ENCODE measurements around the gene EGR1. TPM values are rescaled to one million over a fixed set of nuclear protein-coding genes. Genes with fewer than 3 reads are reported as not detected.

Gene EGR1
- polyA plus RNA-seq, 1 donor from 2014 or later = 15.6 TPM

DNA sequence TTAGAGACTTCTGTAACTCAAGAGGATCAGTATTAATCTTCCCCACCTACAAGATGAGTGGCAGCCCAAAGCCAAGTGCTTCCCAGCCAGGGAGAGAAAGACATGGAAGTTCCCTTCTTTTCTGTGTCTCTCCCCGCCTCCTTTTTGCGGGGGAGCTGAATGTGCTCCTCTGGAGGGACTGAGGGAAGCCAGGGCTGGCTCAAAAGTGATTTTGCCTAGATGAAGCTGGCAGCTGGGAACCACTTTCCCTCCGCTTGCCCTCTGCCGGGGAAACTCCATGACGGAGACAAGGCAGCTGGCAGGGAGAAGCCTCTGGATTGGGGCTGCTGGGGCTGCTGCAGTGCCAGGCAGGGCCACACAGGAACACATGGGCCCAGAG, 24.4 kb downstream of the EGR1 start:
- no peaks in the 10 kb centered on the region for H3K9me3 ChIP-seq (ENCODE audit: low read length)
- no peaks in the 10 kb centered on the region for H3F3A ChIP-seq (ENCODE audit: insufficient read depth, low read length, poor library complexity, severe bottlenecking)
- H3K9me2 ChIP-seq (ENCODE audit: insufficient read depth, low read length) = no peaks in the 10 kb centered on the region
- H3K27me3 ChIP-seq (ENCODE audit: insufficient read depth, low read depth, low read length) = no peaks in the 10 kb centered on the region
- no peaks in the 10 kb centered on the region for H4K20me1 ChIP-seq (ENCODE audit: insufficient read depth)
- H2AFZ ChIP-seq (ENCODE audit: low read depth, low read length) = no peak overlapping the region
- no peak for TF ChIP-seq TAF1 (IDR thresholded peaks at IDR 0.05; ENCODE audit: low read depth)
- TF ChIP-seq, protein P1, sequence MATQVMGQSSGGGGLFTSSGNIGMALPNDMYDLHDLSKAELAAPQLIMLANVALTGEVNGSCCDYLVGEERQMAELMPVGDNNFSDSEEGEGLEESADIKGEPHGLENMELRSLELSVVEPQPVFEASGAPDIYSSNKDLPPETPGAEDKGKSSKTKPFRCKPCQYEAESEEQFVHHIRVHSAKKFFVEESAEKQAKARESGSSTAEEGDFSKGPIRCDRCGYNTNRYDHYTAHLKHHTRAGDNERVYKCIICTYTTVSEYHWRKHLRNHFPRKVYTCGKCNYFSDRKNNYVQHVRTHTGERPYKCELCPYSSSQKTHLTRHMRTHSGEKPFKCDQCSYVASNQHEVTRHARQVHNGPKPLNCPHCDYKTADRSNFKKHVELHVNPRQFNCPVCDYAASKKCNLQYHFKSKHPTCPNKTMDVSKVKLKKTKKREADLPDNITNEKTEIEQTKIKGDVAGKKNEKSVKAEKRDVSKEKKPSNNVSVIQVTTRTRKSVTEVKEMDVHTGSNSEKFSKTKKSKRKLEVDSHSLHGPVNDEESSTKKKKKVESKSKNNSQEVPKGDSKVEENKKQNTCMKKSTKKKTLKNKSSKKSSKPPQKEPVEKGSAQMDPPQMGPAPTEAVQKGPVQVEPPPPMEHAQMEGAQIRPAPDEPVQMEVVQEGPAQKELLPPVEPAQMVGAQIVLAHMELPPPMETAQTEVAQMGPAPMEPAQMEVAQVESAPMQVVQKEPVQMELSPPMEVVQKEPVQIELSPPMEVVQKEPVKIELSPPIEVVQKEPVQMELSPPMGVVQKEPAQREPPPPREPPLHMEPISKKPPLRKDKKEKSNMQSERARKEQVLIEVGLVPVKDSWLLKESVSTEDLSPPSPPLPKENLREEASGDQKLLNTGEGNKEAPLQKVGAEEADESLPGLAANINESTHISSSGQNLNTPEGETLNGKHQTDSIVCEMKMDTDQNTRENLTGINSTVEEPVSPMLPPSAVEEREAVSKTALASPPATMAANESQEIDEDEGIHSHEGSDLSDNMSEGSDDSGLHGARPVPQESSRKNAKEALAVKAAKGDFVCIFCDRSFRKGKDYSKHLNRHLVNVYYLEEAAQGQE (IDR thresholded peaks at IDR 0.05; ENCODE audit: borderline replicate concordance) = no peak
- no peak for TF ChIP-seq RAD21 (conservative IDR thresholded peaks at IDR 0.05)
- no peak for TF ChIP-seq EZH2 (IDR thresholded peaks at IDR 0.05; ENCODE audit: borderline replicate concordance, insufficient read depth, low read length, poor library complexity, severe bottlenecking)
- TF ChIP-seq SMC3 (conservative IDR thresholded peaks at IDR 0.05; ENCODE audit: poor library complexity) = no peak
- no peak for TF ChIP-seq MXI1 (conservative IDR thresholded peaks at IDR 0.05; ENCODE audit: poor library complexity, severe bottlenecking)
- TF ChIP-seq POLR2AphosphoS5 (IDR thresholded peaks at IDR 0.05) = no peak
- TF ChIP-seq EP300 (conservative IDR thresholded peaks at IDR 0.05; ENCODE audit: poor library complexity, severe bottlenecking) = no peak
- TF ChIP-seq, protein P2, sequence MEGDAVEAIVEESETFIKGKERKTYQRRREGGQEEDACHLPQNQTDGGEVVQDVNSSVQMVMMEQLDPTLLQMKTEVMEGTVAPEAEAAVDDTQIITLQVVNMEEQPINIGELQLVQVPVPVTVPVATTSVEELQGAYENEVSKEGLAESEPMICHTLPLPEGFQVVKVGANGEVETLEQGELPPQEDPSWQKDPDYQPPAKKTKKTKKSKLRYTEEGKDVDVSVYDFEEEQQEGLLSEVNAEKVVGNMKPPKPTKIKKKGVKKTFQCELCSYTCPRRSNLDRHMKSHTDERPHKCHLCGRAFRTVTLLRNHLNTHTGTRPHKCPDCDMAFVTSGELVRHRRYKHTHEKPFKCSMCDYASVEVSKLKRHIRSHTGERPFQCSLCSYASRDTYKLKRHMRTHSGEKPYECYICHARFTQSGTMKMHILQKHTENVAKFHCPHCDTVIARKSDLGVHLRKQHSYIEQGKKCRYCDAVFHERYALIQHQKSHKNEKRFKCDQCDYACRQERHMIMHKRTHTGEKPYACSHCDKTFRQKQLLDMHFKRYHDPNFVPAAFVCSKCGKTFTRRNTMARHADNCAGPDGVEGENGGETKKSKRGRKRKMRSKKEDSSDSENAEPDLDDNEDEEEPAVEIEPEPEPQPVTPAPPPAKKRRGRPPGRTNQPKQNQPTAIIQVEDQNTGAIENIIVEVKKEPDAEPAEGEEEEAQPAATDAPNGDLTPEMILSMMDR (IDR thresholded peaks at IDR 0.05; ENCODE audit: poor library complexity, severe bottlenecking) = no peak
- no peaks in the 10 kb centered on the region for H3K36me3 ChIP-seq (ENCODE audit: insufficient read depth, low read length)
- no peak overlapping the region for H3K4me3 ChIP-seq (ENCODE audit: low read length)
- H3K79me2 ChIP-seq (replicated peaks; ENCODE audit: insufficient read depth, low read length) = no peaks in the 10 kb centered on the region
- no peak overlapping the region for H3K27ac ChIP-seq (ENCODE audit: low read length)
- peak overlapping the region; percentile 50 for H3K9ac ChIP-seq (ENCODE audit: low read length)
- H3K4me2 ChIP-seq (ENCODE audit: low read length) = no peak overlapping the region

DNA sequence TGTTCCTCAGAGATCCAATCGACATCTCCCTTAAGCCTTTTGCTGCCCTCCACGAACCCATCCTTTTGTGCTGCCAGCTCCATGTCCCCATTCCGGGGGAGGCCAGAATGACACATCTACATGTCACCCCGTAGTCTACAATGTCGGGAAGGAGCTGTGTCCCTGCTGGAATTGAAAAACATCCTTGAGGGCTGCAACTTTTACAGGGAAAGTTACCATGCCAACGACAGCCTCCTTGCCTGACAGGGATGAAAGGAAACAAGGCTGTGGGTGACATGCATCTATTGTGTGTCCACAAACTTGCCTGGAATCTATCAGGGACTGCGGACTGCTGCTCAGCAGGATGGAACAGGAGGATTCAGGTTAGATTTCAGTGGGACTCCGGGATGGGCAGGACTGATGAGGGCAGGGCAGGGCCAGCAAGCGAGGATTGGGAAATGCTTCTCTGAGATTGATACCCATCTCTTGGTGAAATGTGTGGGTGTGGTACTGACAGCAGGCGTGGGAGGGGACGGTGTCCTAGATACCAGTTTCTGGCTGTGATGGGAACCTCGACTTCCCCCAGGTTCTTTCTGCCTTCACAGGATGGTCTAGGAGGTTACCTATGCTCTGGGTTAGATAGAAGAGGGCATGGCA, 25.5 kb downstream of the EGR1 start:
- no peaks in the 10 kb centered on the region for H3K36me3 ChIP-seq (ENCODE audit: insufficient read depth, low read length)
- H2AFZ ChIP-seq (ENCODE audit: low read depth, low read length) = peak overlapping the region; percentile 7
- H3K27me3 ChIP-seq (ENCODE audit: insufficient read depth, low read depth, low read length) = no peaks in the 10 kb centered on the region
- H3K4me2 ChIP-seq (ENCODE audit: low read length) = peak overlapping the region; percentile 52
- peak; percentile 65 for TF ChIP-seq EP300 (conservative IDR thresholded peaks at IDR 0.05; ENCODE audit: poor library complexity, severe bottlenecking)
- no peak for TF ChIP-seq RAD21 (conservative IDR thresholded peaks at IDR 0.05)
- TF ChIP-seq, protein P2 (IDR thresholded peaks at IDR 0.05; ENCODE audit: poor library complexity, severe bottlenecking) = no peak
- TF ChIP-seq EZH2 (IDR thresholded peaks at IDR 0.05; ENCODE audit: borderline replicate concordance, insufficient read depth, low read length, poor library complexity, severe bottlenecking) = no peak
- TF ChIP-seq MXI1 (conservative IDR thresholded peaks at IDR 0.05; ENCODE audit: poor library complexity, severe bottlenecking) = peak; percentile 15
- peak; percentile 55 for TF ChIP-seq POLR2AphosphoS5 (IDR thresholded peaks at IDR 0.05)
- no peak for TF ChIP-seq SMC3 (conservative IDR thresholded peaks at IDR 0.05; ENCODE audit: poor library complexity)
- TF ChIP-seq TAF1 (IDR thresholded peaks at IDR 0.05; ENCODE audit: low read depth) = no peak
- TF ChIP-seq, protein P1 (IDR thresholded peaks at IDR 0.05; ENCODE audit: borderline replicate concordance) = peak; percentile 73
- H3K27ac ChIP-seq (ENCODE audit: low read length) = peak overlapping the region; percentile 26
- no peaks in the 10 kb centered on the region for H4K20me1 ChIP-seq (ENCODE audit: insufficient read depth)
- H3K4me3 ChIP-seq (ENCODE audit: low read length) = peak overlapping the region; percentile 55
- peak overlapping the region; percentile 50 for H3K9ac ChIP-seq (ENCODE audit: low read length)
- H3K9me2 ChIP-seq (ENCODE audit: insufficient read depth, low read length) = no peaks in the 10 kb centered on the region
- H3K79me2 ChIP-seq (replicated peaks; ENCODE audit: insufficient read depth, low read length) = no peaks in the 10 kb centered on the region
- no peaks in the 10 kb centered on the region for H3F3A ChIP-seq (ENCODE audit: insufficient read depth, low read length, poor library complexity, severe bottlenecking)
- no peaks in the 10 kb centered on the region for H3K9me3 ChIP-seq (ENCODE audit: low read length)

All from neural cell (in vitro differentiated cells).